A375 (cell line): ENCODE results near the gene TEC. TPM values are rescaled to one million over a fixed set of nuclear protein-coding genes. Genes with fewer than 3 reads are reported as not detected.

ENCODE experiments used
- small RNA-seq: library from RNA; depleted of rRNA; stranded (forward); fragments of <200 nt; gene quantifications from one replicate; pipeline ENCODE3, GENCODE V24; 2014
- total RNA-seq: library from RNA; depleted of rRNA; stranded (reverse); fragments of >200 nt; shearing (Covaris generic); gene quantifications from 2 replicates; pipeline ENCODE4 v1.2.3, GENCODE V29; 2014; rRNA removed

Gene TEC
- total RNA-seq: 1.1 and 3.4 TPM in 2 replicates

GRCh38 chr4:48268956-48269860 is at the start of gene TEC:
Gene TEC (minus strand): TSS chr4:48269838. CDS start chr4:48228614, 41,224 bp downstream.

GRCh38 chr4:48134081-48134480 is 135.6 kb downstream of the TEC start, which contains the start of gene TXK:
Gene TXK (minus strand): TSS chr4:48134250. CDS start chr4:48134170, 80 bp downstream.

Small RNAs within 50 kb of the gene (small RNA-seq; reads per million reads assigned to genes)
- gene RF00019 (not detected), gene RF00026 (not detected), gene RNU6-838P (not detected)

Other genes with a start within 250 kb of the TEC start
- gene TXK, start 135.6 kb downstream of the TEC start, total RNA-seq: 1.5 and 3.8 TPM in 2 replicates
- 13.5 and 21.5 TPM in 2 replicates for gene SLAIN2, start 71.7 kb upstream of the TEC start, total RNA-seq
- 0.53 TPM in 2 replicates for gene SLC10A4, start 213.5 kb upstream of the TEC start, total RNA-seq
- 0.40 and 1.1 TPM in 2 replicates for gene ZAR1, start 220.4 kb upstream of the TEC start, total RNA-seq